ENCODE measurements around the gene RCCD1. TPM values are rescaled to one million over a fixed set of nuclear protein-coding genes. Genes with fewer than 3 reads are reported as not detected.

RCCD1 gene
- total RNA-seq, 1 donor from 2014 or later = 26.4 TPM

DNA sequence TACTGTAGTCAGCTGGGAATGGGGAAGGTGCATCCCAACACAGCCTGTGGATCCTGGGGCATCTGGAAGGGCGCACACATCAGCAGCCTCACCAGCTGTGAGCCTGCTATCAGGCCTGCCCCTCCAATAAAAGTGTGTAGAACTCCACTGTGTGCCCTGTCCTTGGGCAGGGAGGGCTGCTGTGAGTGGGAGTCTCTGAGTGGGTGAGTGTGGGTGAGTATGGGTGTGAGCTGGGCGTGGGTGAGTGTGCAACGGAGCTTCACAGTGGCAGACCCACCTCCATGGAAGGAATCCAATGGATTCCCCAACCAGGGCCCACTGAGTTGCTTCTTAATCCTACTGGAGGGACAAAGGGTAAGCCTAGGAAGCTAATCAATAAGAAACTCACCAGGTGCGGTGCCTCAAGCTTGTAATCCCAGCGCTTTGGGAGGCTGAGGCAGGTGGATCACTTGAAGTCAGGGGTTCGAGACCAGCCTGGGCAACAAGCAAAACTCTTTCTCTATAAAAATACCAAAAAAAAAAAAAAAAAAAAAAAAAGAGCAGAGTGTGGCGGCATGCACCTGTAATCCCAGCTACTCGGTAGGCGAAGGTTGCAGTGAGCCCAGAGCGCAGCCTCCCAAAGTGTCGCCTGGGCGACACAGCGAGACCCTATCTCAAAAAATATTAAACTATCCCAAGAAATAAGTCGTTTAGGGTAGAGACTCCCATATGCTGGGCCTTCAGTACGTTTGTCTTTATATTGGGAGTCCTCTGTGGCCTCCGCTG lies 555 bp upstream of the RCCD1 start:
- no peaks in the 10 kb centered on the region for H3K27me3 Mint-ChIP-seq (ENCODE audit: insufficient read depth)
- H3K9me3 Mint-ChIP-seq = no peaks in the 10 kb centered on the region
- peaks cover 27% of the 10 kb centered on the region for H3K36me3 Mint-ChIP-seq (ENCODE audit: low read depth)
- intact Hi-C loops (cut with micrococcal nuclease) = loop anchor here (1.0 to 10.0 kb wide), 3 partner anchors 19 to 1619 kb away; partner anchors contain the start of genes POLG and UNC45A
- peak overlapping the region; percentile 90 for H3K27ac Mint-ChIP-seq
- H3K4me1 Mint-ChIP-seq (ENCODE audit: low read depth) = peaks cover 16% of the 10 kb centered on the region
- peak overlapping the region; percentile 90 for H3K4me3 Mint-ChIP-seq
- DNase-seq (ENCODE audit: low spot score) = no peak

DNA sequence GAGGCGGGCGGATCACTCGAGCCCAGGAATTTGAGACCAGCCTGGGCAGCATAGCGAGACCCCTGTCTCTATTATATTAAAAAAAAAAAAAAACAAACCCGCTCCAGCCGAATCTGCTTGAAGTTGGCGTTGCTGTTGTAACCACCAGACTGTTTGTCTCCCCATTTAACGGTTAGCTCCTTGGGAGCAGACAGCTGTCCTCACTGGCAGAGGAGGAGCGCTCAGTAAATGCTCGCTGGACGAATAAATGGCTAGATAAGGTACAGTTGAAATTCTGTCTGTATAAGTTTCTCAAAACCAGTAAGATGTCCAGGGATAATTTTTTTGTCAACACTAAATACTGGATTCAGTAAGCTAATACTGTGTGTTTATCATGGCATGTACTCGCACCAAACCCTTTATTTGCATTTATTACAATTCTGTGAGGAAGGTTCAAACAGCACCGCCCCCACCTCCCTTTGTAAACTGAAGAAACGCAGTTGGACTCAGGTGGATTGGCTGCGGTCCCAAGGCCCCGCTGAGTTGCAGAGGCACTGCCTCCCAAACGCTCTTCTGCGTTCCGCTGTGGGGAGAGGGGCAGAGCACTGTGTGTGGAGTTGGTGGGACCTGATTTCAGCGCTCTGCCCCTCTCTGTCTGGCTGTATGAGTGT lies 1.1 kb downstream of the RCCD1 start:
- H3K4me3 Mint-ChIP-seq = peak overlapping the region; percentile 90
- intact Hi-C loops (cut with micrococcal nuclease) = loop anchor here (1.0 to 10.0 kb wide), 6 partner anchors 39 to 1621 kb away; partner anchors contain the start of genes POLG, PRC1 and VPS33B
- peaks cover 24% of the 10 kb centered on the region for H3K4me1 Mint-ChIP-seq (ENCODE audit: low read depth)
- H3K36me3 Mint-ChIP-seq (ENCODE audit: low read depth) = peaks cover 31% of the 10 kb centered on the region
- H3K9me3 Mint-ChIP-seq = no peaks in the 10 kb centered on the region
- no peak for DNase-seq (ENCODE audit: low spot score)
- H3K27me3 Mint-ChIP-seq (ENCODE audit: insufficient read depth) = no peaks in the 10 kb centered on the region
- H3K27ac Mint-ChIP-seq = peak overlapping the region; percentile 90

DNA sequence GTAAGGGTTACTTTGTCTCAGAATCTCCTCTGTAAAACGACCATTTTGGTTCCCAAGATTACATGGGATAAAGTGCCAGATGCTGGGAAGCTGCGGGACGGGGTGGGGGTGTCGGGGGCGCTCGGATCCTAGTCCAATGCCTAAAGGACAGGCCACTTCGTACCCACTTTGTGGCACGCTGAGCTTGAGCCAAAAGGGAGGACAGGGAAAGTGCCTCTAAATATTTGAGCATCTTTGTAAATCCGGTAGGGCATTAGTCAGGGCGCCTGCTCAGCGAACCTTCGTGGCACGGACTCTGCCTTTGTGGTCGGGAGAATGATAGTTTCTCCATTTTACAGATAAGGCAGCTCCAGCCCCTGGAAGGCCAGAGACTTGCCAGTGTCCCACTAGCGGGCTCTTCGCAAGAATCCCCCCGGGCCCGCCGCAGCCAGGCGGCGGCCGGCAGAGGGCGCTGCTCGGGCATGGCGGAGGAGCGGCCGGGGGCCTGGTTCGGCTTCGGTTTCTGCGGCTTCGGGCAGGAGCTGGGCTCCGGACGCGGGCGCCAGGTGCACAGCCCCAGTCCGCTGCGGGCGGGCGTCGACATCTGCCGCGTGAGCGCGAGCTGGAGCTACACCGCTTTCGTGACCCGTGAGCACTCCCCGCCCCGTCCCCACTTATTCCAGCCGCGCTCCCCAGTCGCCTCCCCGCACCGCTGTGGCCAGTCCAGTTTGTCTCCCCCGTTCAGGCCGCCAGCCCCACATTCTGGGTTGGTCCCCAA lies 1.8 kb downstream of the RCCD1 start:
- no peaks in the 10 kb centered on the region for H3K9me3 Mint-ChIP-seq
- peak overlapping the region; percentile 90 for H3K4me3 Mint-ChIP-seq
- intact Hi-C loops (cut with micrococcal nuclease) = loop anchor here (1.0 to 10.0 kb wide), 4 partner anchors 77 to 1622 kb away; partner anchors contain the start of gene POLG
- peak overlapping the region; percentile 72 for H3K27ac Mint-ChIP-seq
- H3K27me3 Mint-ChIP-seq (ENCODE audit: insufficient read depth) = no peaks in the 10 kb centered on the region
- H3K4me1 Mint-ChIP-seq (ENCODE audit: low read depth) = peaks cover 24% of the 10 kb centered on the region
- peaks cover 35% of the 10 kb centered on the region for H3K36me3 Mint-ChIP-seq (ENCODE audit: low read depth)
- DNase-seq (ENCODE audit: low spot score) = peak; percentile 46

DNA sequence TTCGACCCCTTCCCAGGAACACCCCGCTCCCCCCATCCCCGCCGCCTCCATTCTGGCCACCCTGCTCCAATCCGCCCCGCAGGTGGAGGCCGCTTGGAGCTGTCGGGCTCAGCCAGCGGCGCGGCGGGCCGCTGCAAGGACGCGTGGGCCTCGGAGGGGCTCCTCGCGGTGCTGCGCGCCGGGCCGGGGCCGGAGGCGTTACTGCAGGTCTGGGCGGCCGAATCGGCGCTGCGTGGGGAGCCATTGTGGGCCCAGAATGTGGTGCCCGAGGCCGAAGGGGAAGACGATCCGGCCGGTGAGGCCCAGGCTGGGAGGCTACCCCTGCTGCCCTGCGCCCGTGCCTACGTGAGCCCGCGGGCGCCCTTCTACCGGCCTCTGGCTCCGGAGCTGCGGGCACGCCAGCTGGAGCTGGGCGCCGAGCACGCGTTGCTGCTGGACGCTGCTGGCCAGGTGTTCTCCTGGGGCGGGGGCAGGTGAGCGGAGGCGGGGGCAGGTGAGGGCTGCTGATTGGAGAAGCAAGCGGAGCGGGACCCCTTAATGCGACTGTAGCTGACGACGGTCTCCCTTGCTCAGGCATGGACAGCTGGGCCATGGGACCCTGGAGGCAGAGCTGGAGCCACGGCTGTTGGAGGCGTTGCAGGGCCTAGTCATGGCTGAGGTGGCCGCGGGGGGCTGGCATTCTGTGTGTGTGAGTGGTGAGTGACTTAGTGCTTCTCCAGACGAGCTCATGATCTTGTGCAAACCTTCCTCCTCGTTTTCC lies 2.5 kb downstream of the RCCD1 start:
- Mint-ChIP-seq H3K27me3 (ENCODE audit: insufficient read depth) (no peaks in the 10 kb centered on the region), H3K27ac (peak overlapping the region; percentile 48), H3K4me3 (peak overlapping the region; percentile 78), H3K9me3 (no peaks in the 10 kb centered on the region), H3K4me1 (ENCODE audit: low read depth) (peaks cover 24% of the 10 kb centered on the region), H3K36me3 (ENCODE audit: low read depth) (peaks cover 35% of the 10 kb centered on the region)
- no peak for DNase-seq (ENCODE audit: low spot score)
- intact Hi-C loops (cut with micrococcal nuclease) = loop anchor here (10.0 kb wide), 1 partner anchor 1622 kb away; the partner anchor contains the start of gene POLG

DNA sequence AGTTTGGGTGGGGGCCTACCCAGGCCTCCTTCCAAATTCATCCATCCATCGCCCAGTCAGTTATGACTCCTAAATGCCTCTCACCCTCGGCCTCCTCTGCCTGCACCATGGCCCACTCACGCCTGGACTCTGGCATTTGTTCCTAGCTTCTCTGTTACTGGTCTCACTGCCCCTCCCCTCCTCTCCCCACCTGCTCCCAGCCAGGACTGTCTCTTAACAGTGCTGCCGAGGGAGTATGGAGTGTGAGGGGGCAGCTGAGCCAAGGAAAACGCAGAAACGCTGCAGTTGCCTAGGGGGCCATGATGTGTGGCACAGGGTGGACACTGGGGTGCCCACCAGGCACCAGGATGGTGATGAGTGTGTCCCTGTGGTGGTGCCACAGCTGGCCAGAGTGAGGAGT lies 3.1 kb downstream of the RCCD1 start:
- intact Hi-C loops (cut with micrococcal nuclease) = loop anchor here (10.0 kb wide), 1 partner anchor 1623 kb away; the partner anchor contains the start of gene POLG
- peaks cover 34% of the 10 kb centered on the region for H3K36me3 Mint-ChIP-seq (ENCODE audit: low read depth)
- H3K27ac Mint-ChIP-seq = peak overlapping the region; percentile 48
- H3K27me3 Mint-ChIP-seq (ENCODE audit: insufficient read depth) = no peaks in the 10 kb centered on the region
- H3K9me3 Mint-ChIP-seq = no peaks in the 10 kb centered on the region
- DNase-seq (ENCODE audit: low spot score) = no peak
- peaks cover 24% of the 10 kb centered on the region for H3K4me1 Mint-ChIP-seq (ENCODE audit: low read depth)
- peak overlapping the region; percentile 78 for H3K4me3 Mint-ChIP-seq

DNA sequence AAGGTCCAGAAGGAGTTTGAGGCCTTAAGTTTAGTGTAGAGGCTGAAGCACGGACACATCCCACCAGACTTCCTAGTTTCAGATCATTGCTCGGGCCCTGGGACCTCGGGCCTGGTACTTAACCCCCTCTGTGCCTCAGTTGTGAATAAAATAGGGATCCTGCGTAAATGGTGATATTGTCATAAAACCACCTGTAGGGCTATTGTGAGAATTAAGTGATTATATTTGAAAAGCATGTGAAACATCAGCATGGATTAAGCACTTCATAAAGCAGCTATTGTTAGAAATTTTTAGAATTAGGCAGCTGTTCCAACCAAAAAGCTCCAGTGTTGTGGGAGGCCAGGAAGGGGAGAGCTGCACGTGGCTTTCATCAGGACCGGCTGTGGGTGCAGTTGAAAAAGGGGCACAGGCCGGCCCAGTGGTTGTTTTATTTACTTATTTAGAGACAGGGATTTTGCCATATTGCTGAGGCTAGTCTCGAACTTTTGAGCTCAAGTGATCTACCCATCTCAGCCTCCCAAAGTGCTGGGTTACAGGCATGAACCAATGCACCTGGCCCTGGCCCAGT lies 4.4 kb downstream of the RCCD1 start:
- Mint-ChIP-seq H3K27me3 (ENCODE audit: insufficient read depth) (no peaks in the 10 kb centered on the region), H3K4me1 (ENCODE audit: low read depth) (peaks cover 15% of the 10 kb centered on the region), H3K4me3 (no peak overlapping the region), H3K36me3 (ENCODE audit: low read depth) (peaks cover 35% of the 10 kb centered on the region), H3K9me3 (no peaks in the 10 kb centered on the region), H3K27ac (no peak overlapping the region)
- no peak for DNase-seq (ENCODE audit: low spot score)
- intact Hi-C loops (cut with micrococcal nuclease) = loop anchor here (10.0 kb wide), 1 partner anchor 1624 kb away; the partner anchor contains the start of gene POLG

DNA sequence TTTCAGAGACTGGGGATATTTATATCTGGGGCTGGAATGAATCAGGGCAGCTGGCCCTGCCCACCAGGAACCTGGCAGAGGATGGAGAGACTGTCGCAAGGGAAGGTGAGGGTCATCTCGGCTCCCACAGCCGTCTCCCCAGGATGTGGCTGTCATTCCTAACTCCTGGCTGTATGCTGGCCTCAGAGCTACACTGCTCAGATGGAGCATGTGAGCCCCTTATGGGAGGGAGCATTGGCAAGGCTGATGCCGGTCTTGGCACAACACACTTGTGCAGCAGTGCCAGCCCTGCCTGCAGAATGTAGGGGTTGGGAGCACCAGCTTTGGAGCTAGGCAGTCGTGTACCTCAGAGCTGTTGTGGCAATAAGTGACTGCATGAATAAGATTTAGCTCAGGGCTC lies 5.2 kb downstream of the RCCD1 start:
- H3K4me3 Mint-ChIP-seq = no peak overlapping the region
- no peaks in the 10 kb centered on the region for H3K9me3 Mint-ChIP-seq
- no peak overlapping the region for H3K27ac Mint-ChIP-seq
- H3K27me3 Mint-ChIP-seq (ENCODE audit: insufficient read depth) = no peaks in the 10 kb centered on the region
- intact Hi-C loops (cut with micrococcal nuclease) = loop anchor here (10.0 kb wide), 1 partner anchor 1625 kb away; the partner anchor contains the start of gene POLG
- DNase-seq (ENCODE audit: low spot score) = no peak
- H3K36me3 Mint-ChIP-seq (ENCODE audit: low read depth) = peaks cover 39% of the 10 kb centered on the region
- peaks cover 15% of the 10 kb centered on the region for H3K4me1 Mint-ChIP-seq (ENCODE audit: low read depth)

DNA sequence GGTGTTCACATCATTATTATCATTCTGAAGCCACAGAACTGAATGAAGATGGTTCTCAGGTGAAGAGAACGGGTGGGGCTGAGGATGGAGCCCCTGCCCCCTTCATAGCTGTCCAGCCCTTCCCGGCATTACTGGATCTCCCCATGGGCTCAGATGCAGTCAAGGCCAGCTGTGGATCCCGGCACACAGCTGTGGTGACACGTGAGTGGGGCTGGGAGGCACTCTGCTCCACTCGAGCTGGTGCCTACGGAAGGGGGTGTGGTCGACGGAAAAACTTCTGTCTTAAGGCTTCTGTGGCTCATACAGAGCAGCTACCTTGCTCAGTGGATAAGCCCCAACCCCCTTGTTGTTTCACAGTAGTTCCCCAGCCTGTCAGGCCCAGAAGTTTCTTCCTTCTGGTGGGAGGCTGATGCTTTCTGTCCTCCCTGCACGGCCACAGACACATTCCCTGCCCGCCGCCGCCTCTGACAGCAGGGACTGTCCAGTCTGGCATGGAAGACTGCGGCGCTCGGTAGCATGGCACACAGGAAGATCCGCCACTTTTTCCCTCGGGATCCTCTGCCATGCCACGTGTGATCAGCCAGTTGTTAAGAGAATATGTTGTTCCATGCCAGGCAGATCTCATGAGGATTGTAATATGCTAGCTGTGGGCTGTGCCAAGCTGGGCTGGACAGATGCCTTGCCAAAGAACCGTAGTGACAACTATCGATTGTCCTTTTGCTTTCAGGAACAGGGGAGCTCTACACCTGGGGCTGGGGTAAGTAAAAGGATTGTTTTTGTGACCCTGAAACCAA lies 5.8 kb downstream of the RCCD1 start:
- DNase-seq (ENCODE audit: low spot score) = no peak
- Mint-ChIP-seq H3K27ac (no peak overlapping the region), H3K4me1 (ENCODE audit: low read depth) (peaks cover 15% of the 10 kb centered on the region), H3K9me3 (no peaks in the 10 kb centered on the region), H3K4me3 (no peak overlapping the region), H3K27me3 (ENCODE audit: insufficient read depth) (no peaks in the 10 kb centered on the region), H3K36me3 (ENCODE audit: low read depth) (peaks cover 44% of the 10 kb centered on the region)
- intact Hi-C loops (cut with micrococcal nuclease) = no loop called here

DNA sequence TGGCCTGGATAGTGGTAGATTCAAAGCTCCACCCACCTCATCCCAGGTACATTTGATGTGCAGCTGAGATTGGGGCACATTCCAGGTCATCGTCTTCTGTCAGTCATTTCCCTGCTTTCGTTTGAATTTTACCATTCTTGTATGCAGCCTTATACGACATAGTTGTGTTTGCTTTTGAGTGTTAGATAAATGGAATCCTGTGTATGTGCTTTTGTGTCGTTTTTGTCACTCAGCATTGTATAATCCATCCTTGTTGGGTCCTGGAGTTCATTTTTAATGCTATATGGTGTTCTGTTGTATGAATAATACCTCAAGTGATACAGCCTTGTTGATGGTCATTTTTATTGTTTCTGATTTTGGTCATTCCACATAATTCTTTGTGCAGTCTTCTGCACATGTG lies 7.3 kb downstream of the RCCD1 start:
- Mint-ChIP-seq H3K36me3 (ENCODE audit: low read depth) (peaks cover 49% of the 10 kb centered on the region), H3K27me3 (ENCODE audit: insufficient read depth) (no peaks in the 10 kb centered on the region), H3K27ac (no peak overlapping the region), H3K9me3 (no peaks in the 10 kb centered on the region), H3K4me1 (ENCODE audit: low read depth) (peaks cover 8% of the 10 kb centered on the region), H3K4me3 (no peak overlapping the region)
- intact Hi-C loops (cut with micrococcal nuclease) = no loop called here
- DNase-seq (ENCODE audit: low spot score) = no peak

DNA sequence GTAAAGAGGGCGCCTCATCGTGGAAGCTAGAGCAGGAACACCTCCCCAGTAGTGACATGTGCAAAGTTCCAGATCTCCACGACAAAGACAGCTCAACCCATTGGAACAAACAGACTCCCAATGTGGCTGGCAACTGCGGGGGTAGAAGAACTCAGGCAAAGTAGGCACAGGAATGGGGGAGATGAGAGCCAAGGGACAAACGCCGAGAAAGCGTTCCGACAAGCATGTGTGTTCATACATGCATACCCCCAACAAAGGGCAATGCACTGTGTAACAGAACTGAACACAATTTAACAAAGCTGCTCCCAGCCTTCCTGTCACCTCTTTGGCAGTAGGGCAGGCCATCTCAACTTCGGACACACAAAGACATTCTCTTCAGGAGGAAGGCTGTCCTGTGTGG lies 11.6 kb downstream of the RCCD1 start:
- no peaks in the 10 kb centered on the region for H3K4me1 Mint-ChIP-seq (ENCODE audit: low read depth)
- intact Hi-C loops (cut with micrococcal nuclease) = loop anchor here (2.0 kb wide), 1 partner anchor 15 kb away; no protein-coding TSS in a partner anchor
- H3K27me3 Mint-ChIP-seq (ENCODE audit: insufficient read depth) = no peaks in the 10 kb centered on the region
- no peaks in the 10 kb centered on the region for H3K9me3 Mint-ChIP-seq
- H3K36me3 Mint-ChIP-seq (ENCODE audit: low read depth) = peaks cover 55% of the 10 kb centered on the region
- H3K4me3 Mint-ChIP-seq = no peak overlapping the region
- DNase-seq (ENCODE audit: low spot score) = no peak
- H3K27ac Mint-ChIP-seq = no peak overlapping the region

DNA sequence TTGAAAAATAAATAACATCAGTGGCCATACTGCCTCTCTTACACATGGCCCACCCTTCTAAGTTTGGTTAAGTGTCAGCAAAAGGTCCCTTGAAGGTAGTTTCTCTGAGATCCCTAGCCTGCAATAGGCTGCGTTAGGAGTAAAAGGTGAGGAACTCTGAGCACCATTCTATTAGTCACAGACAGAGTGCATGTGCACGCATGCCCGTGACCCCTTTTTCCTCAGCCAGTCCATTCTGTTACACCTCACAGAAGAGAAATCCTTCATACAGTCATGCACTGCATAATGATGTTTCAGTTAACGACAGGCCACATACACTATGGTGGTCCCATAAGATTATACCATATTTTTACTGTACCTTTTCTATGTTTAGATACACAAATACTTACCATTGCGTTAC lies 12.5 kb downstream of the RCCD1 start:
- Mint-ChIP-seq H3K4me3 (no peak overlapping the region), H3K27ac (no peak overlapping the region), H3K4me1 (ENCODE audit: low read depth) (no peaks in the 10 kb centered on the region), H3K9me3 (no peaks in the 10 kb centered on the region), H3K27me3 (ENCODE audit: insufficient read depth) (no peaks in the 10 kb centered on the region), H3K36me3 (ENCODE audit: low read depth) (peaks cover 49% of the 10 kb centered on the region)
- intact Hi-C loops (cut with micrococcal nuclease) = loop anchor here (2.0 kb wide), 1 partner anchor 14 kb away; no protein-coding TSS in a partner anchor
- no peak for DNase-seq (ENCODE audit: low spot score)
